GM12878 (cell line): ENCODE measurements around the gene PAK2. TPM values are rescaled to one million over a fixed set of nuclear protein-coding genes. Genes with fewer than 3 reads are reported as not detected.
A peak's percentile ranks its signal among the peaks of the same experiment; 100 is the strongest.

Experiments
- ATAC-seq: fragments of 200-7000 bp; cut with Tn5 transposase; 3 replicates; pipeline ENCODE4 v1.9.1; 2020; ENCODE audit warnings: mild to moderate bottlenecking, moderate library complexity
- BruUV-seq: library from RNA; stranded (reverse); fragments of 400-500 nt; replicated peaks from 2 replicates; lab custom pipeline; 2021; lab: Mats Ljungman, UMichigan
- CTCF ChIA-PET: fragments of 300-600 bp; sonication (Branson Sonifier 250); formaldehyde crosslinking; extraction: SDS; loops from one replicate; lab custom pipeline; 2021; ENCODE audit warnings: inconsistent platforms; lab: Yijun Ruan, JAX
- POLR2A ChIA-PET: fragments of 350-600 bp; formaldehyde crosslinking; extraction: SDS; loops from one replicate; lab custom pipeline; 2021; ENCODE audit warnings: inconsistent platforms; lab: Charles Lee
- RAD21 ChIA-PET: fragments of 300-600 bp; sonication (Branson Sonifier 250); formaldehyde crosslinking; loops from one replicate; lab custom pipeline; 2023; ENCODE audit warnings: antibody characterized with exemption; ENCODE audit not compliant: unreplicated experiment; lab: Charles Lee
- SMC1A ChIA-PET: fragments of 300-600 bp; sonication (Branson Sonifier 250); formaldehyde crosslinking; loops from one replicate; lab custom pipeline; 2023; ENCODE audit not compliant: unreplicated experiment, uncharacterized antibody; lab: Charles Lee
- DNase-seq: peaks from one replicate; pipeline ENCODE4 v3.0.0-alpha.2; 2011; ENCODE audit warnings: low read depth, low spot score
- FAIRE-seq: peaks from 3 replicates; lab custom pipeline; 2011; peaks lifted over from hg19 to GRCh38; lab: Jason Lieb, UNC
- H2AFZ ChIP-seq: 2 replicates; pipeline ENCODE4 v1.6.0; 2011; ENCODE audit warnings: low read depth, low read length, control low read depth; ENCODE audit not compliant: control insufficient read depth
- H3K27ac ChIP-seq: 2 replicates; pipeline ENCODE4 v1.5.1; 2011; ENCODE audit warnings: control low read depth; ENCODE audit not compliant: control insufficient read depth, insufficient read depth
- H3K27me3 ChIP-seq, 2 experiments: replicated peaks in 1 of 2; 2 replicates each; pipeline versions ENCODE4 v1.6.0 to v1.6.1; 2011; ENCODE audit warnings: low read length in 1 of 2; ENCODE audit not compliant: control insufficient read depth in 2 of 2, insufficient read depth in 2 of 2
- H3K36me3 ChIP-seq, 2 experiments: 2 replicates each; pipeline ENCODE4 v1.5.1; 2011; ENCODE audit warnings: low read length in 1 of 2; ENCODE audit not compliant: control insufficient read depth in 2 of 2, insufficient read depth in 2 of 2
- H3K4me1 ChIP-seq: 2 replicates; pipeline ENCODE4 v1.6.1; 2011; ENCODE audit warnings: mild to moderate bottlenecking, low read length, moderate library complexity, mixed read lengths; ENCODE audit not compliant: control insufficient read depth, insufficient read depth
- H3K4me2 ChIP-seq: 2 replicates; pipeline ENCODE4 v1.6.0; 2011; ENCODE audit warnings: control low read depth; ENCODE audit not compliant: control insufficient read depth, insufficient read depth
- H3K4me3 ChIP-seq: fragments of 200-600 bp; sonication (generic); 2 replicates; pipeline ENCODE4 v1.5.1; 2016
- H3K79me2 ChIP-seq: 2 replicates; pipeline ENCODE4 v1.6.0; 2011; ENCODE audit warnings: low read length; ENCODE audit not compliant: control insufficient read depth, insufficient read depth
- H3K9ac ChIP-seq: 2 replicates; pipeline ENCODE4 v1.8.0; 2011; ENCODE audit warnings: low read length, control low read depth, mixed read lengths; ENCODE audit not compliant: control insufficient read depth, insufficient read depth
- H3K9me3 ChIP-seq: replicated peaks from 3 replicates; pipeline ENCODE4 v1.5.1; 2011; ENCODE audit warnings: mild to moderate bottlenecking, low read length; ENCODE audit not compliant: control insufficient read depth, insufficient read depth
- H4K20me1 ChIP-seq: 2 replicates; pipeline ENCODE4 v1.6.0; 2011; ENCODE audit not compliant: control insufficient read depth, insufficient read depth
- CHD2 ChIP-seq: IDR thresholded peaks from 2 replicates; pipeline ENCODE4 v1.6.1; 2011; ENCODE audit warnings: low read depth, low read length, improper control_type of control experiment, borderline replicate concordance
- CTCF ChIP-seq, 3 experiments: IDR thresholded peaks in 2 of 3; conservative IDR thresholded peaks in 1 of 3; 2 replicates each; pipeline ENCODE4 v1.5.1; 2011; ENCODE audit warnings: low read depth in 3 of 3, low read length in 3 of 3, mild to moderate bottlenecking in 3 of 3, control low read depth in 2 of 3, moderate library complexity in 2 of 3, inconsistent platforms in 1 of 3, mixed read lengths in 1 of 3; ENCODE audit not compliant: control insufficient read depth in 2 of 3, insufficient read depth in 1 of 3; ENCODE audit errors: extremely low read depth in 1 of 3
- REST ChIP-seq: IDR thresholded peaks from 2 replicates; pipeline ENCODE4 v1.6.1; 2012; ENCODE audit warnings: mild to moderate bottlenecking, low read depth, low read length
- ZNF207 ChIP-seq: fragments of 450-650 bp; IDR thresholded peaks from 2 replicates; pipeline ENCODE4 v1.6.1; 2014; ENCODE audit warnings: antibody characterized with exemption, mild to moderate bottlenecking, borderline replicate concordance
- ZNF24 ChIP-seq: fragments of 450-650 bp; IDR thresholded peaks from 2 replicates; pipeline ENCODE4 v1.6.1; 2017; ENCODE audit warnings: antibody characterized with exemption, mild to moderate bottlenecking
- WGBS: methylation state at CpG from one replicate; pipeline ENCODE4 v1.1.6; 2016; ENCODE audit warnings: low lambda C conversion rate; ENCODE audit not compliant: insufficient replicate concordance, insufficient coverage; ENCODE audit errors: missing lambda C conversion rate; 5-methylcytosine and 5-hydroxymethylcytosine counted together
- in situ Hi-C: fragments of 300-500 bp; cut with MboI; formaldehyde crosslinking; loops from 9 replicates; pipeline ENCODE4 v1.14.3; 2018; ENCODE audit warnings: mixed read lengths
- intact Hi-C: fragments of 100-400 bp; cut with micrococcal nuclease; formaldehyde crosslinking; loops from one replicate; pipeline ENCODE4 v1.14.2; 2022; ENCODE audit not compliant: unreplicated experiment
- polyA plus RNA-seq, 11 experiments: library from polyadenylated mRNA; depleted of rRNA in 4 of 11; unstranded in 6 of 11; stranded (reverse) in 5 of 11; fragments of >200 nt; fragmentation: Nextera tagmentation in 4 of 11; fragmentation: Illumina TruSeq in 1 of 11; extraction: Ambion mirVana in 4 of 11; extraction: Trizol in 1 of 11; gene quantifications; 1 replicate in 1 of 11; 2 replicates in 10 of 11; pipeline versions ENCODE4 v1.2.1 to v1.2.3, GENCODE V29; 2011 to 2016; ENCODE audit warnings: inconsistent platforms in 2 of 11, missing spikeins in 2 of 11, low read depth in 1 of 11
- total RNA-seq, 4 experiments: library from RNA; depleted of rRNA in 3 of 4; stranded (reverse); fragments of >200 nt in 3 of 4; fragmentation: Illumina TruSeq in 1 of 4; extraction: Trizol in 1 of 4; gene quantifications; 2 replicates each; pipeline versions ENCODE4 v1.2.1 to v1.2.3, GENCODE V29; 2013 to 2021

PAK2 gene
- total and polyA plus RNA-seq, 10 of the 15 experiments (the other 5 are each of a cell fraction or from before 2014, with no cell fraction given): 9.0 to 59.1 (median 27.0) TPM

- SMC1A ChIA-PET: interaction anchor here (0.8 to 1.9 kb wide), 5 partner anchors 9 to 24 kb away, joined by 3 to 5 read pairs (median 3); no protein-coding TSS in a partner anchor
- Histone ChIP-seq H4K20me1 (no peaks in the 10 kb centered on the region), H2AFZ (no peak overlapping the region), H3K9ac (no peak overlapping the region), H3K79me2 (peaks cover 10% of the 10 kb centered on the region), H3K27ac (no peak overlapping the region), H3K4me1 (no peaks in the 10 kb centered on the region), H3K9me3 (no peaks in the 10 kb centered on the region), H3K27me3 (no peaks in the 10 kb centered on the region), H3K4me2 (no peak overlapping the region)
- BruUV-seq: no TSS peak
- no peak for FAIRE-seq
- intact Hi-C loops: no loop called here
- 95% methylated on average over 7 of the region's 7 CpGs for WGBS
- no peak for ATAC-seq
- CTCF ChIA-PET: interaction anchor here (1.3 to 1.5 kb wide), 3 partner anchors 11 to 270 kb away, joined by 3 to 5 read pairs (median 3); no protein-coding TSS in a partner anchor
- RAD21 ChIA-PET: interaction anchor here (0.6 to 1.7 kb wide), 2 partner anchors 21 to 36 kb away, joined by 3 to 4 read pairs; no protein-coding TSS in a partner anchor
- no peak for DNase-seq
- TF ChIP-seq ZNF207 (no peak), ZNF24 (no peak), CHD2 (no peak)
- TF ChIP-seq, all 136 proteins: peak for 0
- H3K36me3 ChIP-seq: no peaks in the 10 kb centered on the region; a peak in 1 of 4 replicates
- POLR2A ChIA-PET: interaction anchor here (1.4 kb wide), 1 partner anchor 11 kb away, joined by 3 read pairs; no protein-coding TSS in a partner anchor
- in situ Hi-C loops: no loop called here
- no peak overlapping the region for H3K4me3 ChIP-seq
These were observed 31.2 kb upstream of the PAK2 start for GRCh38 chr3:196708467-196708866.

GRCh38 chr3:196711838-196712513 lies 27.7 kb upstream of the PAK2 start, which contains the start of the genes CEP19 and PIGX:
TSS of gene CEP19 (minus strand) at chr3:196712250. CDS start at chr3:196708657, 3,593 bp downstream.
TSS of gene PIGX (plus strand) at chr3:196712377.
- BruUV-seq: no TSS peak
- peak; percentile 93 for FAIRE-seq
- intact Hi-C loops: loop anchor here (5.0 to 10.0 kb wide), 2 partner anchors 35 to 233 kb away; partner anchors contain the start of gene NCBP2
- TF ChIP-seq REST: 0 out of 2 replicates have a peak, but pooled peaks have one; percentile 6
- TF ChIP-seq CTCF (IDR thresholded peaks at IDR 0.05 in 2 of 3, conservative IDR thresholded peaks at IDR 0.05 in 1 of 3; ENCODE audit: control insufficient read depth in 2 of 3, extremely low read depth in 1 of 3, insufficient read depth in 1 of 3, low read depth in 3 of 3, low read length in 3 of 3): no peak

More at GRCh38 chr3:196711838-196712513, 27.7 kb upstream of the PAK2 start, which contains the start of the genes CEP19 and PIGX:
- in situ Hi-C loops: no loop called here
- ChIA-PET CTCF (interaction anchor here (1.0 kb wide), 2 partner anchors 59 to 103 kb away, joined by 3 read pairs; no protein-coding TSS in a partner anchor), RAD21 (interaction anchor here (0.7 to 1.3 kb wide), 6 partner anchors 28 to 105 kb away, joined by 3 to 7 read pairs (median 4); partner anchors contain the start of gene PAK2), POLR2A (interaction anchor here (1.0 kb wide), 4 partner anchors 28 to 75 kb away, joined by 3 to 6 read pairs (median 3); partner anchors contain the start of gene PAK2), SMC1A (interaction anchor here (0.8 to 1.3 kb wide), 2 partner anchors 24 to 103 kb away, joined by 3 to 5 read pairs; no protein-coding TSS in a partner anchor)
- H3K79me2 ChIP-seq: peaks cover 12% of the 10 kb centered on the region
- no peaks in the 10 kb centered on the region; a peak in 1 of 4 replicates for H3K36me3 ChIP-seq
- H3K27ac ChIP-seq: peak within 1 kb of the TSS; percentile 89
- peak within 1 kb of the TSS; percentile 70 for H3K9ac ChIP-seq
- no peaks in the 10 kb centered on the region for H3K27me3 ChIP-seq
- no peaks in the 10 kb centered on the region for H3K4me1 ChIP-seq
- peak within 1 kb of the TSS; percentile 89 for H3K4me3 ChIP-seq
- peak within 1 kb of the TSS; percentile 95 for H2AFZ ChIP-seq
- DNase-seq (peak; percentile 67), ATAC-seq (peak; percentile 88)
- H4K20me1 ChIP-seq: no peaks in the 10 kb centered on the region
- H3K4me2 ChIP-seq: peak within 1 kb of the TSS; percentile 89
- no peaks in the 10 kb centered on the region for H3K9me3 ChIP-seq
- 2% methylated on average over 63 of the region's 68 CpGs for WGBS
